Measurements from ENCODE around the gene SUMF1. TPM values are rescaled to one million over a fixed set of nuclear protein-coding genes. Genes with fewer than 3 reads are reported as not detected.

The SUMF1 gene
- total and polyA plus RNA-seq, 4 donors: 11.6 to 50.0 (median 31.5) TPM

DNA sequence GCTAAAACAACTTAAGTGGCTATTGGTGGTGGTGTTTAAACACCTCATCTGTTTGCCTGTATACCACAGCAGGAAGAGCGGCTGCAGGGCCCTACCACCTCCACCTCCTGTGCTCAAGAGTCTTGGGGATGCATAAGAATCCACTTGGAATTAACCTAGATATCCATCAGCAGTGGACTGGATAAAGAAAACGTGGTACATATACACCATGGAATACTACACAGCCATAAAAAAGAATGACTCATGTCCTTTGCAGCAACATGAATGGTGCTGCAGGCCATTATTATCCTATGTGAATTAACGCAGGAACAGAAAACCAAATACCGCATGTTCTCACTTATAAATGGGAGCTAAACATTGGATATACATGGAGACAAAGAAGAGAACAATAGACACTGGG is 87.1 kb downstream of the SUMF1 start:
- Histone ChIP-seq H3K4me3 (no peak overlapping the region), H3K9ac (ENCODE audit: insufficient read depth in 1 of 2, low read length in 2 of 2) (no peak overlapping the region), H3K9me3 (ENCODE audit: control insufficient read depth in 4 of 4, insufficient read depth in 3 of 4, low read length in 3 of 4) (peaks cover 0 to 1% (median 0%) of the 10 kb centered on the region in 4 donors), H3K27me3 (ENCODE audit: control insufficient read depth in 3 of 3, insufficient read depth in 3 of 3, low read length in 2 of 3) (no peaks in the 10 kb centered on the region), H3K36me3 (ENCODE audit: control insufficient read depth in 4 of 4, insufficient read depth in 4 of 4, low read length in 4 of 4) (peaks cover 0 to 10% (median under 1%) of the 10 kb centered on the region in 4 donors), H3K4me1 (ENCODE audit: control insufficient read depth in 5 of 5, insufficient read depth in 5 of 5, low read length in 5 of 5) (no peaks in the 10 kb centered on the region), H3K27ac (ENCODE audit: low read depth in 1 of 2, low read length in 1 of 2) (no peak overlapping the region)
- no peak for DNase-seq
- whole genome bisulfite sequencing, 2 donors: 96% methylated on average over 4 of the region's 4 CpGs
- TF ChIP-seq, protein P1, sequence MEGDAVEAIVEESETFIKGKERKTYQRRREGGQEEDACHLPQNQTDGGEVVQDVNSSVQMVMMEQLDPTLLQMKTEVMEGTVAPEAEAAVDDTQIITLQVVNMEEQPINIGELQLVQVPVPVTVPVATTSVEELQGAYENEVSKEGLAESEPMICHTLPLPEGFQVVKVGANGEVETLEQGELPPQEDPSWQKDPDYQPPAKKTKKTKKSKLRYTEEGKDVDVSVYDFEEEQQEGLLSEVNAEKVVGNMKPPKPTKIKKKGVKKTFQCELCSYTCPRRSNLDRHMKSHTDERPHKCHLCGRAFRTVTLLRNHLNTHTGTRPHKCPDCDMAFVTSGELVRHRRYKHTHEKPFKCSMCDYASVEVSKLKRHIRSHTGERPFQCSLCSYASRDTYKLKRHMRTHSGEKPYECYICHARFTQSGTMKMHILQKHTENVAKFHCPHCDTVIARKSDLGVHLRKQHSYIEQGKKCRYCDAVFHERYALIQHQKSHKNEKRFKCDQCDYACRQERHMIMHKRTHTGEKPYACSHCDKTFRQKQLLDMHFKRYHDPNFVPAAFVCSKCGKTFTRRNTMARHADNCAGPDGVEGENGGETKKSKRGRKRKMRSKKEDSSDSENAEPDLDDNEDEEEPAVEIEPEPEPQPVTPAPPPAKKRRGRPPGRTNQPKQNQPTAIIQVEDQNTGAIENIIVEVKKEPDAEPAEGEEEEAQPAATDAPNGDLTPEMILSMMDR (IDR thresholded peaks at IDR 0.05; ENCODE audit: control extremely low read depth, extremely low read depth): no peak
- no peak for ATAC-seq (ENCODE audit: insufficient read depth, low FRiP score)

DNA sequence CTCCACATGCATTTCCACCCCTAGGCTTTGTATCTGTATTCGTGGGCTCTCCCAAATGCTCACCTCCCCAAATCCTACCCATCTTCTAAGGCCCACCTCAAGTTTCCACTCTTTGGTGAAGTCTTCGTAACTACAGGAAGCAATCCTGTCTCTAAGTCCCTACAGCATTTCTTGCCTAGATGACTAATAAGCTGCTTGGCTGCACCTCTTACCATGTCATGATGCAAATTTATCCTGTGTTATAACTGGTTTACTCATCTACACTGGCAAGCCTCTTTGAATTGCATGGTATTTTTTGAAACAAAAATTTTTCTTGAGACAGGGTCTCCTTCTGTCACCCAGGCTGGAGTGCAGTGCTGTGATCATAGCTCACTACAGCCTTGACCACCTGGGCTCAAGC is 90.6 kb downstream of the SUMF1 start:
- no peak overlapping the region for H3K27ac ChIP-seq (ENCODE audit: low read depth in 1 of 2, low read length in 1 of 2)
- H3K9me3 ChIP-seq (ENCODE audit: control insufficient read depth in 4 of 4, insufficient read depth in 3 of 4, low read length in 3 of 4): peaks cover 0 to 7% (median under 1%) of the 10 kb centered on the region in 4 donors
- 96 to 98% methylated on average over 2 of the region's 2 CpGs for WGBS, 2 donors
- peaks cover 0 to 10% (median 4%) of the 10 kb centered on the region in 4 donors for H3K36me3 ChIP-seq (ENCODE audit: control insufficient read depth in 4 of 4, insufficient read depth in 4 of 4, low read length in 4 of 4)
- TF ChIP-seq, protein P1 (IDR thresholded peaks at IDR 0.05; ENCODE audit: control extremely low read depth, extremely low read depth): no peak
- ATAC-seq (ENCODE audit: insufficient read depth, low FRiP score) (no peak), DNase-seq (no peak)
- H3K9ac ChIP-seq (ENCODE audit: insufficient read depth in 1 of 2, low read length in 2 of 2): no peak overlapping the region
- H3K4me1 ChIP-seq (ENCODE audit: control insufficient read depth in 5 of 5, insufficient read depth in 5 of 5, low read length in 5 of 5): no peaks in the 10 kb centered on the region
- H3K4me3 ChIP-seq: no peak overlapping the region
- H3K27me3 ChIP-seq (ENCODE audit: control insufficient read depth in 3 of 3, insufficient read depth in 3 of 3, low read length in 2 of 3): no peaks in the 10 kb centered on the region

DNA sequence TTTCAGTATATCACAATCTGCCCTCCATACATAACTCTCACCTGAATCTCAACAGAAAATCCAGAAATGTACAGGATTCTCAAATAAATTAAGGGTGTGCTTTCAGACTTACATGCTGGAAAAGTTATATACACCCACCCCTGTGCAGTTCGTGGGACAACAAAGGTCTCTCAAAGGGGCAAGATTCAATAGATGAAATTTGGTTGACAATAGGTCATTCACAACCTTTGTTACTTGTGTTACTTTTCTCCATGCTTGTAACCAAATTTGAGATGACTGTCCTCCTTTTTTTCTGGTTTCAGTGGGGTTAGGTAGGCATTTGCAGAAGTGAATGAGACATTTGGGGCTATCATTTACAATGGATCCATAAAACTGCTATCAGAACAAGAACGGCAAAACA is 91.2 kb downstream of the SUMF1 start:
- no peak for DNase-seq

More for the DNA sequence above, 91.2 kb downstream of the SUMF1 start:
- Histone ChIP-seq H3K4me1 (ENCODE audit: control insufficient read depth in 5 of 5, insufficient read depth in 5 of 5, low read length in 5 of 5) (no peaks in the 10 kb centered on the region), H3K9me3 (ENCODE audit: control insufficient read depth in 4 of 4, insufficient read depth in 3 of 4, low read length in 3 of 4) (peaks cover 0 to 7% (median under 1%) of the 10 kb centered on the region in 4 donors), H3K27ac (ENCODE audit: low read depth in 1 of 2, low read length in 1 of 2) (no peak overlapping the region), H3K4me3 (no peak overlapping the region), H3K27me3 (ENCODE audit: control insufficient read depth in 3 of 3, insufficient read depth in 3 of 3, low read length in 2 of 3) (no peaks in the 10 kb centered on the region), H3K9ac (ENCODE audit: insufficient read depth in 1 of 2, low read length in 2 of 2) (no peak overlapping the region), H3K36me3 (ENCODE audit: control insufficient read depth in 4 of 4, insufficient read depth in 4 of 4, low read length in 4 of 4) (peaks cover 0 to 10% (median 4%) of the 10 kb centered on the region in 4 donors)
- no peak for ATAC-seq (ENCODE audit: insufficient read depth, low FRiP score)
- WGBS, 2 donors: 93 to 94% methylated on average over 2 of the region's 2 CpGs
- TF ChIP-seq, protein P1 (IDR thresholded peaks at IDR 0.05; ENCODE audit: control extremely low read depth, extremely low read depth): no peak

All from lung (tissue), 12 donors.